Right ventricle myocardium inferior (tissue), 1 donor: Measurements from ENCODE around the gene CEP57L1. TPM values are rescaled to one million over a fixed set of nuclear protein-coding genes. Genes with fewer than 3 reads are reported as not detected.
"Not testable (repeated sequence)": the region's sequence is repeated elsewhere in the genome, so short reads cannot be mapped to it uniquely, and the experiment has no call there.

Source experiments
- ATAC-seq: fragments of 200-7000 bp; cut with Tn5 transposase; one replicate; pipeline ENCODE4 v1.9.1; 2020; ENCODE audit warnings: mild to moderate bottlenecking, moderate library complexity
- DNase-seq: peaks from one replicate; pipeline ENCODE4 v3.0.0; 2021; ENCODE audit errors: missing footprints
- intact Hi-C: fragments of 100-400 bp; cut with DNase I; formaldehyde crosslinking; loops from one replicate; pipeline ENCODE4 v1.11.0; 2022
- total RNA-seq: library from RNA; stranded (reverse); fragmentation: NEBNext Ultra II Directional; extraction: Animal tissue kit (Norgen Biotek cat#: 25700); gene quantifications from one replicate; pipeline ENCODE4 v1.2.1, GENCODE V29; 2021
- donor health status: DM: no; HTN: yes; CAD: no; lungs with severe emphysema.

Gene CEP57L1
- total RNA-seq, 1 donor from 2014 or later = 7.7 TPM

- intact Hi-C loops = loop anchor here (1.0 kb wide), 1 partner anchor 195 kb away; no protein-coding TSS in a partner anchor
- DNase-seq = no peak
- no peak for ATAC-seq
Observed at GRCh38 chr6:109188115-109188411, 92.8 kb downstream of the CEP57L1 start.

- DNase-seq, ATAC-seq, intact Hi-C loops: not testable (repeated sequence)
Observed at GRCh38 chr6:109191368-109191767, 96.1 kb downstream of the CEP57L1 start.

GRCh38 chr6:109192865-109193264 is 97.6 kb downstream of the CEP57L1 start:
- ATAC-seq (no peak), DNase-seq (no peak)
- intact Hi-C loops = no loop called here

- no peak for DNase-seq
- intact Hi-C loops = no loop called here
- ATAC-seq = no peak
Observed at GRCh38 chr6:109194880-109195279, 99.6 kb downstream of the CEP57L1 start.

GRCh38 chr6:109197061-109197460 is 101.8 kb downstream of the CEP57L1 start:
- no peak for DNase-seq
- intact Hi-C loops = no loop called here
- no peak for ATAC-seq

GRCh38 chr6:109202409-109203264 is 107.3 kb downstream of the CEP57L1 start:
- no peak for DNase-seq
- ATAC-seq = no peak
- intact Hi-C loops = no loop called here

- intact Hi-C loops = no loop called here
- no peak for ATAC-seq
- no peak for DNase-seq
Observed at GRCh38 chr6:109204511-109204910, 109.2 kb downstream of the CEP57L1 start.

- ATAC-seq (no peak), DNase-seq (no peak)
- intact Hi-C loops = no loop called here
Observed at GRCh38 chr6:109212683-109213082, 117.4 kb downstream of the CEP57L1 start.

Other genes with a start within 250 kb of the CEP57L1 start
- gene ARMC2, start 247.1 kb upstream of the CEP57L1 start, total RNA-seq = 9.5 TPM
- gene SESN1, start 661 bp upstream of the CEP57L1 start, total RNA-seq = 60.2 TPM